ENCODE measurements around the gene MAP2K7. TPM values are rescaled to one million over a fixed set of nuclear protein-coding genes. Genes with fewer than 3 reads are reported as not detected.

Gene MAP2K7
- polyA plus RNA-seq (2011; rRNA removed) (5.6 and 6.2 TPM in 2 replicates), polyA minus RNA-seq (2011; rRNA and poly(A)+ RNA removed) (9.0 and 9.8 TPM in 2 replicates)

DNA sequence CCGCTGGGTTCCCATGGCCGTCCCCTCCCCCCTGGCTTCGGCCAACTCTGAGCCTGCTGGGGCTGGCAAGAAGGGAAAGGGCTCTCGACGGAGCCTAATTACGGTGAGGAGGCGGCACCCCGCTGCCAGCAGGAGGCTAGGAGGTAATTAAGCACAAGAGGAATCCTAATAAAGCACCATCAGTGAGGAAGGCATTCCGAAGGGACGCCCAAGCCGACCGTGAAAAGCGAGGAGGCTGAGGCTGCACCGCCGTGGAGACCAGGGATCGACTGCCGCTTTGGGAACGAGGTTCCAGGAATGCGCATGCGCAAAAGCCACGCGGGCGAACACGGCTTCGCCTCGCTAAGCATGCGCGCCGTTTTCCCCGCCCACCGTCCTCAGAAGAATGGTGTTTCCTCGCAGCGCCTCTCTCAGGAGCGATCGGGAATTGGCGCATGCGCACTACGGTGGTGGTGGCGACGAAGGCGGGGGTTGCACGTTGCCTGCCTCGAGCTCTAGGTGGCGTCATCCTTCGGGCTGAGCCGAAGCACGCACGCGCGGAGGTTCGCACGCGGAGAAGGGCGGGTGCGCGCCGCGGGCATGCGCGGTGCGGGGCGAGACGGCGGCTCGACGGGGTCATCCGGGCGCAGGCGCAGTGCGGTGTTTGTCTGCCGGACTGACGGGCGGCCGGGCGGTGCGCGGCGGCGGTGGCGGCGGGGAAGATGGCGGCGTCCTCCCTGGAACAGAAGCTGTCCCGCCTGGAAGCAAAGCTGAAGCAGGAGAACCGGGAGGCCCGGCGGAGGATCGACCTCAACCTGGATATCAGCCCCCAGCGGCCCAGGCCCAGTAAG is at the start of gene MAP2K7:
Gene MAP2K7, plus strand, starts transcription at position 634 of the 830 bp plus-strand sequence. Its CDS starts 68 bp downstream, at position 702.
- Histone ChIP-seq H3K27ac (ENCODE audit: low read depth, low read length) (peak within 1 kb of the TSS; percentile 61), H3K27me3 (ENCODE audit: control insufficient read depth, insufficient read depth, low read length) (no peaks in the 10 kb centered on the region), H3K9me3 (ENCODE audit: control insufficient read depth, insufficient read depth, low read length) (no peaks in the 10 kb centered on the region), H3K4me3 (ENCODE audit: low read depth, low read length) (peak within 1 kb of the TSS; percentile 83)
- TF ChIP-seq, protein P1, sequence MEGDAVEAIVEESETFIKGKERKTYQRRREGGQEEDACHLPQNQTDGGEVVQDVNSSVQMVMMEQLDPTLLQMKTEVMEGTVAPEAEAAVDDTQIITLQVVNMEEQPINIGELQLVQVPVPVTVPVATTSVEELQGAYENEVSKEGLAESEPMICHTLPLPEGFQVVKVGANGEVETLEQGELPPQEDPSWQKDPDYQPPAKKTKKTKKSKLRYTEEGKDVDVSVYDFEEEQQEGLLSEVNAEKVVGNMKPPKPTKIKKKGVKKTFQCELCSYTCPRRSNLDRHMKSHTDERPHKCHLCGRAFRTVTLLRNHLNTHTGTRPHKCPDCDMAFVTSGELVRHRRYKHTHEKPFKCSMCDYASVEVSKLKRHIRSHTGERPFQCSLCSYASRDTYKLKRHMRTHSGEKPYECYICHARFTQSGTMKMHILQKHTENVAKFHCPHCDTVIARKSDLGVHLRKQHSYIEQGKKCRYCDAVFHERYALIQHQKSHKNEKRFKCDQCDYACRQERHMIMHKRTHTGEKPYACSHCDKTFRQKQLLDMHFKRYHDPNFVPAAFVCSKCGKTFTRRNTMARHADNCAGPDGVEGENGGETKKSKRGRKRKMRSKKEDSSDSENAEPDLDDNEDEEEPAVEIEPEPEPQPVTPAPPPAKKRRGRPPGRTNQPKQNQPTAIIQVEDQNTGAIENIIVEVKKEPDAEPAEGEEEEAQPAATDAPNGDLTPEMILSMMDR (IDR thresholded peaks at IDR 0.05; ENCODE audit: low read depth, low read length), result peak; percentile 43
- POLR2A ChIA-PET, result interaction anchor here (0.6 to 2.0 kb wide), 14 partner anchors 13 to 1555 kb away, joined by 3 to 19 read pairs (median 4); partner anchors contain the start of genes SNAPC2, TGFBR3L and TIMM44
- peak; percentile 98 for DNase-seq (ENCODE audit: low read depth, low spot score)
- CTCF ChIA-PET, result interaction anchor here (0.5 to 1.3 kb wide), 12 partner anchors 9 to 449 kb away, joined by 3 to 6 read pairs (median 3); partner anchors contain the start of genes LRRC8E and TIMM44

DNA sequence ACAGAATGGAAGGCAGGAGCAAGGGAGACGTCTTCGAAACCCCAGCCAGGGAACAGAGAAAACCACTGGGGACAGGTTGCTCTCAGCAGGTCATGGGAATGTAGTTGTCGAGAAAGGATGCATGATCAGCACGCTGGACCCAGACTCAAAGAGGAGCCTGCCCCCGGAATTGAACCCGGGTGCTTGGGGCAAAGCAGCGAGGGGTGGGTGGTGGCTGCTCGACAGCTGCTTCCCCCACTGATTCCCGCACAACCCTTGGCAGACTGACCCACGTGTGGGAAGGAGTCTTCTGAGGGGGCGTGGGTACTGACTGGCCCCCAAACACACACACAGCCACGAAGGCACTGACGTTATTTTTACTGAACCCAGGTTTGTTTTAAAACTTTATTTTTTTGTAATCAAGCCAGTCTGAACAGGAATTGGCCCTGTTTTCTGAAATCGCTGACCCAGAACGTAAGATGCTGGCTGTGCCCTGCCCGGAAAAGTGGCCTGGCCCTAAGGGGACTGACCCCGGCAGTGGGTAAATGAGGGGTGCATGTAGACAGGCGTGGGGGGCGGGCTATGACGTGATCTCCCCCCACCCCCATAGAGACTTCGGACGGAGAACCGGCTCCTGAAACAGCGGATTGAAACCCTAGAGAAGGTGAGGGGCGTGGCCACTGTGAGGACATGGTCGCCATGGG is 48.1 kb upstream of the MAP2K7 start:
- ChIA-PET POLR2A (no interaction called here), CTCF (no interaction called here)
- TF ChIP-seq, protein P1 (IDR thresholded peaks at IDR 0.05; ENCODE audit: low read depth, low read length), result no peak
- H3K4me3 ChIP-seq (ENCODE audit: low read depth, low read length), result no peak overlapping the region
- DNase-seq (ENCODE audit: low read depth, low spot score), result no peak
- no peaks in the 10 kb centered on the region for H3K27me3 ChIP-seq (ENCODE audit: control insufficient read depth, insufficient read depth, low read length)
- H3K27ac ChIP-seq (ENCODE audit: low read depth, low read length), result no peak overlapping the region
- no peaks in the 10 kb centered on the region for H3K9me3 ChIP-seq (ENCODE audit: control insufficient read depth, insufficient read depth, low read length)

DNA sequence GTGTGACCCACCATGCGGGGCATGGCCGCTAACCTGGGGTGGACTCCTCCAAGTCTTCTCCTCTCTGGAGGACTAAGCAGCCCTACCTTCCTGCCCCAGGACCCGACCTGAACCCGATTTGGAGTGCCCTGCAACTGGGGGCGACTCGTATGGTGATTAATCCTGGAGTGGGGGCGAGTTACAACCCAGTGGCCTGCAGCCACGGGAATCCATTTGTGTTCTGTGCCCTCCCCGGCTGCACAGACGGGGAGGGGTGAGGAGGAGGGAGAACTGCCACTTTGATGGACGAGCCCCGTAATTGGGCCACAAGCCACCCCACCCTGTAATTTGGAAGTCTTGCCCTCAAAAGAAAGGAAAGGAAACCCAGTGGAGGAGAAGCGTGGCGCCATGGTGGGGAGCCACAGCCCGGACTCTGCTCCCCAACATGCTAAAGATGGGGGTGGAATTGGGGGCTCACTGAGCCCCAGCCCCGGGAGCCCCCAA is 47.5 kb upstream of the MAP2K7 start:
- CTCF ChIA-PET, result no interaction called here
- Histone ChIP-seq H3K27me3 (ENCODE audit: control insufficient read depth, insufficient read depth, low read length) (no peaks in the 10 kb centered on the region), H3K9me3 (ENCODE audit: control insufficient read depth, insufficient read depth, low read length) (no peaks in the 10 kb centered on the region), H3K4me3 (ENCODE audit: low read depth, low read length) (no peak overlapping the region), H3K27ac (ENCODE audit: low read depth, low read length) (no peak overlapping the region)
- POLR2A ChIA-PET, result no interaction called here
- TF ChIP-seq, protein P1 (IDR thresholded peaks at IDR 0.05; ENCODE audit: low read depth, low read length), result no peak
- DNase-seq (ENCODE audit: low read depth, low spot score), result no peak

DNA sequence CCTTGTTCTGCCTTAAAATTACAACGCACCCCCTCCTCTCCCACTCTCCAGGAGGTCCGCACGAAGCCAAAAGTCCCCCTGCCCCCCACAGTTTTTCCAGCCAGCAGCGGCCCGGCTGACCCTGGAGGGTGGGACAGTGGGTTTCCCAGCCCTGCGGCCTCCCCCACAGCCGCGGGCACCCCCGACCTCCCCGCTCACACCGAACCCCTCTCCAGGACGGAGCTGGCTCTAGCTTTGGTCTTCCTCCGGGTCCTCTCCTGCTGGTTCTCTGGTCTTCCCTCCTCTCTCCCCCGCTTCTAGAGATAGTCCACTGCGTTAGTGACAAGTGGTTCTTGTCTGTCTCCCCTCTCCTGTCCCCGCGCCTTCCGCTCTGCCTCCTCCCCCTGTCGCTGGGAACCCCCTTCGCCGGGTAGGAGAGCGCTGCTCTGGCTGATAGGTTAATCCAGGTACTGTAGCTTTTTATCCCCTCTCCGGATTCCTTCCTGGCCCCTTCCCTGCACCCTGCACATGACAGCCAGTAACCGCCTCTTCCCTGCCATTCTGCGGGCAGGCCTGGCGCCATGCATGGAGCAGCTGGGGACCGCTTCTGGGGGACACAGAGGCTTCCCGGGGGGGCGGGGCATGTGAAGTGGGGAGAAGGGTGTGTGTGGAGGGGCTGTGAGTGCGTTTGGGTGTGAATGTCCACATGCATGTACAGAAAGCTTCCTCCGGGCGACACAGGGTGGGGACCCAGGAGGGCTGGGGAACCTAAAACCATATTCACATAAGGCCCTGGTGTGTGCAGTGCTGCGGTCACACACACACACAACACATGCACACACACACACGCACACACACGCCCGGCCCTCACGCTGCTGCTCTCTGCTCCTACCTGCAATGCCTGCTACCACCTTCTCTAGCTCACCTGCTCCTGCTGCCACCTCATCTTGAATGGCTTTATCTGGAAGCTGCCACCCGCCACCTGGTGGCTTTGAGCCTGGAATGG is 46.7 kb upstream of the MAP2K7 start:
- CTCF ChIA-PET, result interaction anchor here (0.9 kb wide), 1 partner anchor 289 kb away, joined by 4 read pairs; no protein-coding TSS in a partner anchor
- H3K4me3 ChIP-seq (ENCODE audit: low read depth, low read length), result no peak overlapping the region
- H3K9me3 ChIP-seq (ENCODE audit: control insufficient read depth, insufficient read depth, low read length), result no peaks in the 10 kb centered on the region; the same call in 1 of the 2 replicates
- TF ChIP-seq, protein P1 (IDR thresholded peaks at IDR 0.05; ENCODE audit: low read depth, low read length), result no peak
- POLR2A ChIA-PET, result interaction anchor here (0.7 to 1.1 kb wide), 3 partner anchors 9 to 180 kb away, joined by 3 to 8 read pairs (median 4); partner anchors contain the start of genes LRRC8E and MCEMP1
- DNase-seq (ENCODE audit: low read depth, low spot score), result no peak
- H3K27ac ChIP-seq (ENCODE audit: low read depth, low read length), result no peak overlapping the region
- H3K27me3 ChIP-seq (ENCODE audit: control insufficient read depth, insufficient read depth, low read length), result no peaks in the 10 kb centered on the region
